K562 (cell line): Measurements from ENCODE around the gene VPS4A. TPM values are rescaled to one million over a fixed set of nuclear protein-coding genes. Genes with fewer than 3 reads are reported as not detected.

Experiments used
- BRD4 ChIP-seq: fragments of 200-600 bp; sonication (generic); IDR thresholded peaks from 2 replicates; pipeline ENCODE4 v1.6.1; 2017; ENCODE audit warnings: inconsistent platforms
- CBFA2T2 ChIP-seq: fragments of 450-650 bp; conservative IDR thresholded peaks from 2 replicates; pipeline ENCODE4 v1.6.1; 2017; ENCODE audit warnings: mild to moderate bottlenecking
- CCAR2 ChIP-seq: fragments of 200-400 bp; formaldehyde crosslinking; IDR thresholded peaks from 2 replicates; pipeline ENCODE4 v1.6.1; 2017; ENCODE audit warnings: mild to moderate bottlenecking, low read depth, low read length
- ETS1 ChIP-seq: conservative IDR thresholded peaks from 2 replicates; pipeline ENCODE4 v1.6.1; 2011; ENCODE audit warnings: low read depth, mild to moderate bottlenecking, low read length; ENCODE audit not compliant: control insufficient read depth
- GTF2A2 ChIP-seq: IDR thresholded peaks from 2 replicates; pipeline ENCODE4 v1.6.1; 2016; ENCODE audit warnings: mild to moderate bottlenecking, missing genetic modification characterization, missing compliant biosample characterization
- HSF4 ChIP-seq: fragments of 250-450 bp; sonication (Bioruptor Pico); IDR thresholded peaks from 2 replicates; pipeline ENCODE4 v2.1.2; 2022; ENCODE audit warnings: mild to moderate bottlenecking, moderate library complexity, borderline replicate concordance
- KHSRP ChIP-seq: fragments of 450-650 bp; IDR thresholded peaks from 2 replicates; pipeline ENCODE4 v1.6.1; 2017
- NCOA1 ChIP-seq: fragments of 450-650 bp; IDR thresholded peaks from 2 replicates; pipeline ENCODE4 v1.6.1; 2016; ENCODE audit warnings: low read depth
- NCOA4 ChIP-seq: fragments of 450-650 bp; IDR thresholded peaks from 2 replicates; pipeline ENCODE4 v1.6.1; 2018; ENCODE audit warnings: mild to moderate bottlenecking; ENCODE audit not compliant: partially characterized antibody
- PCBP2 ChIP-seq: fragments of 200-400 bp; formaldehyde crosslinking; IDR thresholded peaks from 2 replicates; pipeline ENCODE4 v1.6.1; 2018; ENCODE audit warnings: low read length, low read depth, mild to moderate bottlenecking, moderate library complexity; ENCODE audit not compliant: poor library complexity, severe bottlenecking
- PKNOX1 ChIP-seq: fragments of 450-650 bp; IDR thresholded peaks from 2 replicates; pipeline ENCODE4 v1.6.1; 2016
- RBM39 ChIP-seq: fragments of 200-400 bp; formaldehyde crosslinking; optimal IDR thresholded peaks from 2 replicates; pipeline ENCODE3; 2018; ENCODE audit warnings: low read depth, low read length
- SMC3 ChIP-seq: conservative IDR thresholded peaks from 2 replicates; pipeline ENCODE4 v1.6.1; 2011; ENCODE audit warnings: low read depth, low read length, improper control_type of control experiment; ENCODE audit not compliant: insufficient read depth
- TCF7 ChIP-seq: sonication (generic); IDR thresholded peaks from 2 replicates; pipeline ENCODE4 v1.6.1; 2016; ENCODE audit warnings: antibody characterized with exemption, borderline replicate concordance
- YBX1 ChIP-seq: fragments of 450-650 bp; IDR thresholded peaks from 2 replicates; pipeline ENCODE4 v1.7.1; 2016; ENCODE audit warnings: mild to moderate bottlenecking
- ZBTB49 ChIP-seq: sonication (generic); formaldehyde crosslinking; IDR thresholded peaks from 2 replicates; pipeline ENCODE4 v1.8.0; 2022; ENCODE audit warnings: missing genetic modification reagents, mild to moderate bottlenecking, borderline replicate concordance
- ZC3H8 ChIP-seq: fragments of 450-650 bp; IDR thresholded peaks from 2 replicates; pipeline ENCODE4 v1.6.1; 2017
- ZFPM2 ChIP-seq: fragments of 250-450 bp; sonication (Bioruptor Pico); IDR thresholded peaks from 2 replicates; pipeline ENCODE4 v1.5.1; 2022; ENCODE audit warnings: mild to moderate bottlenecking
- ZNF395 ChIP-seq: fragments of 200-800 bp; sonication (Bioruptor generic); IDR thresholded peaks from 2 replicates; pipeline ENCODE4 v1.6.1; 2017; ENCODE audit warnings: missing genetic modification characterization, missing compliant biosample characterization
- ZNF445 ChIP-seq: fragments of 250-450 bp; sonication (Bioruptor Pico); IDR thresholded peaks from 2 replicates; pipeline ENCODE4 v1.4.0; 2020; ENCODE audit warnings: low read depth, mild to moderate bottlenecking, moderate library complexity
- ZNF511 ChIP-seq: sonication (generic); formaldehyde crosslinking; IDR thresholded peaks from 2 replicates; pipeline ENCODE4 v1.8.0; 2022; ENCODE audit warnings: mild to moderate bottlenecking, missing genetic modification reagents
- ZNF766 ChIP-seq: fragments of 200-800 bp; sonication (Bioruptor generic); conservative IDR thresholded peaks from 2 replicates; pipeline ENCODE4 v1.6.1; 2016; ENCODE audit warnings: missing genetic modification characterization, missing compliant biosample characterization
- polyA plus RNA-seq, 8 experiments: library from polyadenylated mRNA; depleted of rRNA in 4 of 8; stranded (reverse) in 5 of 8; unstranded in 3 of 8; fragments of >200 nt; fragmentation: Nextera tagmentation in 2 of 8; fragmentation: Illumina TruSeq in 1 of 8; extraction: Ambion mirVana in 2 of 8; extraction: Trizol in 1 of 8; gene quantifications; 2 replicates each; pipeline versions ENCODE4 v1.2.1 to v1.2.3, GENCODE V29; 2011 to 2014; ENCODE audit warnings: inconsistent platforms in 1 of 8, missing spikeins in 1 of 8
- total RNA-seq, 7 experiments: library from RNA; depleted of rRNA in 6 of 7; stranded (reverse); fragments of >200 nt in 6 of 7; fragmentation: Illumina TruSeq in 2 of 7; extraction: Trizol in 2 of 7; gene quantifications; 2 replicates each; pipeline versions ENCODE4 v1.2.1 to v1.2.3, GENCODE V29; 2011 to 2021; ENCODE audit warnings: low replicate concordance in 1 of 7

The VPS4A gene
- total and polyA plus RNA-seq, 9 of the 15 experiments (the other 6 are each of a cell fraction or from before 2014, with no cell fraction given): 7.6 to 45.4 (median 29.9) TPM

GRCh38 chr16:69330286-69331109 is 19.3 kb downstream of the VPS4A start, which contains the start of gene PDF (continued):
- TF ChIP-seq TCF7 (no peak), SMC3 (no peak), PCBP2 (no peak), BRD4 (no peak), ZC3H8 (no peak), KHSRP (no peak), ZNF766 (CRISPR knock-in tag) (peak; percentile 52; the same call in 1 of the 2 replicates), ETS1 (peak; percentile 84), CCAR2 (no peak), RBM39 (no peak), ZNF511 (CRISPR knock-in tag) (no peak; the same call in none of the 2 replicates), ZNF395 (CRISPR knock-in tag) (no peak), YBX1 (no peak), GTF2A2 (tag) (no peak), ZBTB49 (no peak), CBFA2T2 (no peak), HSF4 (CRISPR knock-in tag) (no peak), NCOA4 (no peak), NCOA1 (no peak), ZFPM2 (0 out of 2 replicates have a peak, but pooled peaks have one; percentile 29), ZNF445 (CRISPR knock-in tag) (no peak), PKNOX1 (peak; percentile 82)
